B cell (primary cell): ENCODE results near the gene GNRHR. TPM values are rescaled to one million over a fixed set of nuclear protein-coding genes. Genes with fewer than 3 reads are reported as not detected.

Experiments
- ATAC-seq: fragments of 200-7000 bp; cut with Tn5 transposase; one replicate; pipeline ENCODE4 v1.10.0; 2021; ENCODE audit warnings: low read depth, mild to moderate bottlenecking, moderate number of reproducible peaks, moderate library complexity
- CTCF ChIA-PET: fragments of 350-600 bp; sonication (Branson Sonifier 250); formaldehyde crosslinking; loops from one replicate; lab custom pipeline; 2021; ENCODE audit warnings: antibody characterized with exemption, inconsistent platforms; lab: Charles Lee
- POLR2A ChIA-PET: fragments of 350-600 bp; sonication (Branson Sonifier 250); formaldehyde crosslinking; loops from one replicate; lab custom pipeline; 2021; ENCODE audit warnings: antibody characterized with exemption; lab: Charles Lee
- DNase-seq: peaks from one replicate; pipeline ENCODE4 v3.0.0; 2013
- H2AFZ ChIP-seq: 2 replicates; pipeline ENCODE4 v1.6.1; 2012; ENCODE audit warnings: mild to moderate bottlenecking, low read depth, low read length; ENCODE audit not compliant: insufficient read depth, poor library complexity, severe bottlenecking
- H3K27ac ChIP-seq, 2 donors: 1 replicate in 1 of 2; 2 replicates in 1 of 2; pipeline ENCODE4 v1.5.1; 2012 to 2013; ENCODE audit warnings: low read length in 2 of 2, mild to moderate bottlenecking in 2 of 2, moderate library complexity in 1 of 2
- H3K27me3 ChIP-seq, 4 experiments: fragments of 200-600 bp in 1 of 4; sonication (generic) in 1 of 4; replicated peaks in 1 of 4; 1 replicate in 2 of 4; 2 replicates in 2 of 4; pipeline versions ENCODE4 v1.6.1 to v1.7.0; 2013 to 2016; ENCODE audit warnings: low read length in 3 of 4, mild to moderate bottlenecking in 2 of 4, mixed read lengths in 1 of 4, moderate library complexity in 1 of 4; ENCODE audit not compliant: insufficient read depth in 4 of 4, control insufficient read depth in 3 of 4; ENCODE audit errors: control extremely low read depth in 1 of 4
- H3K36me3 ChIP-seq, 2 experiments: replicated peaks in 1 of 2; 1 replicate in 1 of 2; 2 replicates in 1 of 2; pipeline versions ENCODE4 v1.6.1 to v1.7.1; 2013; ENCODE audit warnings: low read length in 1 of 2; ENCODE audit not compliant: insufficient read depth in 2 of 2, control insufficient read depth in 1 of 2; ENCODE audit errors: control extremely low read depth in 1 of 2, extremely low read depth in 1 of 2
- H3K4me1 ChIP-seq, 2 donors: fragments of 200-600 bp in 1 of 2; sonication (generic) in 1 of 2; 1 replicate in 1 of 2; 2 replicates in 1 of 2; pipeline versions ENCODE4 v1.5.1 to v1.6.1; 2013 to 2017; ENCODE audit warnings: low read length in 2 of 2; ENCODE audit not compliant: control insufficient read depth in 2 of 2, insufficient read depth in 2 of 2
- H3K4me2 ChIP-seq: replicated peaks from 2 replicates; pipeline ENCODE3; 2012; ENCODE audit warnings: mild to moderate bottlenecking, low read depth, low read length; ENCODE audit not compliant: poor library complexity, severe bottlenecking
- H3K4me3 ChIP-seq, 5 experiments: fragments of 200-600 bp in 1 of 5; sonication (generic) in 1 of 5; 1 replicate in 3 of 5; 2 replicates in 2 of 5; pipeline versions ENCODE4 v1.5.1 to v1.7.0; 2011 to 2016; ENCODE audit warnings: low read length in 4 of 5, mild to moderate bottlenecking in 4 of 5, low read depth in 2 of 5, control low read depth in 1 of 5, moderate library complexity in 1 of 5; ENCODE audit not compliant: insufficient read depth in 1 of 5; ENCODE audit errors: control extremely low read depth in 1 of 5, extremely low read depth in 1 of 5
- H3K79me2 ChIP-seq: fragments of 200-600 bp; sonication (generic); one replicate; pipeline ENCODE4 v1.6.0; 2016; ENCODE audit warnings: low read length; ENCODE audit not compliant: control insufficient read depth, insufficient read depth
- H3K9ac ChIP-seq: fragments of 200-600 bp; sonication (generic); 2 replicates; pipeline ENCODE4 v1.6.1; 2017; ENCODE audit warnings: mild to moderate bottlenecking, low read length, moderate library complexity
- H3K9me3 ChIP-seq, 3 donors: one replicate each; pipeline versions ENCODE4 v1.6.1 to v1.7.1; 2013; ENCODE audit warnings: low read length in 2 of 3; ENCODE audit not compliant: control insufficient read depth in 2 of 3, insufficient read depth in 1 of 3; ENCODE audit errors: control extremely low read depth in 1 of 3
- H4K20me1 ChIP-seq: 2 replicates; pipeline ENCODE4 v1.6.0; 2012; ENCODE audit warnings: mild to moderate bottlenecking, low read length; ENCODE audit not compliant: insufficient read depth, control insufficient read depth, poor library complexity, severe bottlenecking
- H3K27ac Mint-ChIP-seq: one replicate; pipeline ENCODE4 v1.8.0; 2021; ENCODE audit warnings: mixed read lengths
- H3K27me3 Mint-ChIP-seq: one replicate; pipeline ENCODE4 v1.8.0; 2021; ENCODE audit warnings: mixed read lengths
- H3K4me1 Mint-ChIP-seq: one replicate; pipeline ENCODE4 v1.8.0; 2021; ENCODE audit warnings: mixed read lengths
- H3K4me3 Mint-ChIP-seq: one replicate; pipeline ENCODE4 v1.8.0; 2021; ENCODE audit warnings: mixed read lengths
- H3K9me3 Mint-ChIP-seq: one replicate; pipeline ENCODE4 v1.8.0; 2022; ENCODE audit warnings: mixed read lengths; ENCODE audit not compliant: insufficient read depth
- CTCF ChIP-seq: fragments of 200-600 bp; IDR thresholded peaks from one replicate; pipeline ENCODE4 v1.8.0; 2022; ENCODE audit warnings: antibody characterized with exemption, mild to moderate bottlenecking
- EZH2 ChIP-seq: IDR thresholded peaks from 2 replicates; pipeline ENCODE4 v1.6.1; 2012; ENCODE audit warnings: borderline replicate concordance, low read depth, mild to moderate bottlenecking, moderate library complexity, low read length; ENCODE audit not compliant: insufficient read depth, poor library complexity, severe bottlenecking
- WGBS: methylation state at CpG from one replicate; pipeline ENCODE4 v1.1.5; 2013; ENCODE audit warnings: missing lambda C conversion rate; ENCODE audit not compliant: insufficient coverage; 5-methylcytosine and 5-hydroxymethylcytosine counted together
- intact Hi-C: fragments of 100-400 bp; cut with micrococcal nuclease; formaldehyde crosslinking; loops from one replicate; pipeline ENCODE4 v1.10.0; 2022
- polyA minus RNA-seq: library from RNA; depleted of rRNA, polyadenylated mRNA; stranded (reverse); fragments of >200 nt; gene quantifications from 2 replicates; pipeline ENCODE4 v1.2.3, GENCODE V29; 2012
- polyA plus RNA-seq: library from polyadenylated mRNA; depleted of rRNA; stranded (reverse); fragments of >200 nt; gene quantifications from 2 replicates; pipeline ENCODE4 v1.2.3, GENCODE V29; 2012
- total RNA-seq, 2 donors: library from RNA; stranded (reverse); fragments of 120-200 nt in 1 of 2; gene quantifications; 1 replicate in 1 of 2; 2 replicates in 1 of 2; pipeline versions ENCODE4 v1.2.3 to v1.2.4, GENCODE V29; 2013 to 2022

Gene GNRHR
- total RNA-seq (not detected in 2 replicates), polyA plus RNA-seq (not detected in 2 replicates), polyA minus RNA-seq (not detected in 2 replicates)
- 0.07 TPM for total RNA-seq (2013)

DNA sequence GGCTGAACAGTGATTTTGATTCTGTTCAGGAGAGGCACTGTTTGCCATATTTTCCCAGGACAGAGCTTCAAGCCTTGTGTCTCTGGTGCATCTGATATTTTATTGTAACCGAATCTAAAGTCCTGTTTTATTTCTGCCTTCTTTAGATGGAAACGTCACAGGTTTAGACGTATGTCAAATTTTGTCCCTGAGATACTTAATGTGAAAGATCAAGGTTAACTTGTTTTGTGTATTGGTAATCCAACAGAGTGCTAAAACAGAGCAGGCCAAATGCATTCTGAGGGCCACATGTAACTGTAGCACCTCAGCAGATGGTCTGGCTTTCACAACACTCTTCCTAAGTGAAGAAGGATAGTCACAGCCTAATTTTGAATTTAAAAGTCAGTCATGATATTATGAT is at the start of gene GNRHR:
Gene GNRHR, minus strand, starts transcription at position 101 of the 400 bp plus-strand sequence. Its CDS starts 53 bp downstream, at position 48.
- Histone ChIP-seq H3K4me3 (no peak within 1 kb of the TSS), H4K20me1 (no peaks in the 10 kb centered on the region), H3K27ac (no peak within 1 kb of the TSS), H3K27me3 (no peaks in the 10 kb centered on the region), H3K36me3 (no peaks in the 10 kb centered on the region), H3K9ac (no peak within 1 kb of the TSS), H3K9me3 (no peaks in the 10 kb centered on the region), H3K4me1 (no peaks in the 10 kb centered on the region), H3K79me2 (no peaks in the 10 kb centered on the region), H2AFZ (no peak within 1 kb of the TSS), H3K4me2 (no peak within 1 kb of the TSS)
- 100% methylated on average over 3 of the region's 3 CpGs for WGBS
- CTCF ChIA-PET = interaction anchor here (2.3 kb wide), 1 partner anchor 9 kb away, joined by 9 read pairs; no protein-coding TSS in a partner anchor
- H3K4me1 Mint-ChIP-seq = no peaks in the 10 kb centered on the region
- intact Hi-C loops = no loop called here
- no peak for TF ChIP-seq EZH2
- no peak for TF ChIP-seq CTCF
- no peak for DNase-seq
- no peaks in the 10 kb centered on the region for H3K9me3 Mint-ChIP-seq
- no peaks in the 10 kb centered on the region for H3K27me3 Mint-ChIP-seq
- H3K4me3 Mint-ChIP-seq = no peak within 1 kb of the TSS
- H3K27ac Mint-ChIP-seq = no peak within 1 kb of the TSS
- ATAC-seq = no peak
- POLR2A ChIA-PET = interaction anchor here (0.6 kb wide), 1 partner anchor 21 kb away, joined by 3 read pairs; no protein-coding TSS in a partner anchor

DNA sequence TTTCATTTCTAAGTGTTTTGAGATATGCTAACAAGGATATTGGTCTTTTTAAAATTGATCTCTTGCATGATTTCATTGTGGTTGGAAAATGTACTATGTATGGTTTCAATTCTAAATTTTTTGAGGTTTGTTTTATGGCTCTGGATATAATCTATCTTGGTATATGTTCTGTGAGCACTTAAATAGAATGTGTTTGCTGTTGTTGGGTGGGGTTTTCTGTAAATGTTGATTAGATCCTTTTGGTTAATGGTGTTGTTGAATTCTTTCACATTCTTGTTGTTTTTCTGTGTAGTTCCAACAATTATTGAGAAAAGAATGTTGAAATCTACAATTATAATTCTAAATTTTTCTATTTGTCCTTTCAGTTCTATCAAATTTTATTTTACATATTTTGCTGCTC is 42.6 kb upstream of the GNRHR start:
- no peak for ATAC-seq
- Mint-ChIP-seq H3K4me3 (no peak overlapping the region), H3K4me1 (no peaks in the 10 kb centered on the region), H3K27ac (no peak overlapping the region), H3K9me3 (peaks cover under 1% of the 10 kb centered on the region), H3K27me3 (no peaks in the 10 kb centered on the region)
- no peaks in the 10 kb centered on the region for H3K36me3 ChIP-seq
- no peaks in the 10 kb centered on the region for H3K79me2 ChIP-seq
- no peaks in the 10 kb centered on the region for H3K4me1 ChIP-seq
- TF ChIP-seq CTCF (no peak), EZH2 (no peak)
- ChIA-PET POLR2A (no interaction called here), CTCF (no interaction called here)
- H2AFZ ChIP-seq = no peak overlapping the region
- H3K27ac ChIP-seq = no peak overlapping the region
- intact Hi-C loops = no loop called here
- H3K27me3 ChIP-seq = no peaks in the 10 kb centered on the region
- H3K4me2 ChIP-seq = no peak overlapping the region
- no peak for DNase-seq
- no peaks in the 10 kb centered on the region for H3K9me3 ChIP-seq
- H4K20me1 ChIP-seq = no peaks in the 10 kb centered on the region
- no peak overlapping the region for H3K4me3 ChIP-seq
- H3K9ac ChIP-seq = no peak overlapping the region
